OCI-LY1 (cell line): Measurements from ENCODE around the gene CDC25B.

ENCODE experiments used
- H2AFZ ChIP-seq: fragments of 200-600 bp; sonication (generic), shearing (Covaris generic); 2 replicates; pipeline ENCODE4 v1.6.0; 2014; ENCODE audit warnings: antibody characterized with exemption, mild to moderate bottlenecking, low read length
- H3F3A ChIP-seq: fragments of 200-600 bp; sonication (generic), shearing (Covaris generic); 2 replicates; pipeline ENCODE4 v1.6.0; 2014; ENCODE audit warnings: mild to moderate bottlenecking, antibody characterized with exemption, low read length, moderate library complexity; ENCODE audit not compliant: insufficient read depth
- H3K27ac ChIP-seq: fragments of 200-600 bp; sonication (generic); 2 replicates; pipeline ENCODE4 v1.5.1; 2014; ENCODE audit warnings: low read length, mixed run types, mild to moderate bottlenecking, low read depth; ENCODE audit not compliant: poor library complexity, severe bottlenecking
- H3K27me3 ChIP-seq: fragments of 200-600 bp; sonication (generic); 2 replicates; pipeline ENCODE4 v1.6.0; 2014; ENCODE audit warnings: antibody characterized with exemption, mild to moderate bottlenecking, low read length, moderate library complexity; ENCODE audit not compliant: insufficient read depth
- H3K36me3 ChIP-seq: fragments of 200-600 bp; sonication (generic); 2 replicates; pipeline ENCODE4 v1.6.1; 2014; ENCODE audit warnings: mild to moderate bottlenecking, antibody characterized with exemption, low read length, moderate library complexity, mixed read lengths; ENCODE audit not compliant: insufficient read depth
- H3K4me1 ChIP-seq: fragments of 200-600 bp; sonication (generic); 2 replicates; pipeline ENCODE4 v1.5.1; 2014; ENCODE audit warnings: mild to moderate bottlenecking, low read length, moderate library complexity; ENCODE audit not compliant: insufficient read depth, severe bottlenecking
- H3K4me2 ChIP-seq: fragments of 200-600 bp; sonication (generic), shearing (Covaris generic); 2 replicates; pipeline ENCODE4 v1.6.1; 2014; ENCODE audit warnings: low read length
- H3K4me3 ChIP-seq: fragments of 200-600 bp; sonication (generic); 2 replicates; pipeline ENCODE4 v1.5.1; 2014; ENCODE audit warnings: low read length, low read depth, mild to moderate bottlenecking, mixed read lengths; ENCODE audit not compliant: poor library complexity, severe bottlenecking
- H3K79me2 ChIP-seq: fragments of 200-600 bp; shearing (Covaris generic); 2 replicates; pipeline ENCODE4 v1.6.1; 2016; ENCODE audit warnings: mixed run types, low read length, mixed read lengths; ENCODE audit not compliant: insufficient read depth
- H3K9ac ChIP-seq: fragments of 200-600 bp; sonication (generic), shearing (Covaris generic); 2 replicates; pipeline ENCODE4 v1.6.1; 2014; ENCODE audit warnings: mild to moderate bottlenecking, low read length, mixed read lengths
- H3K9me2 ChIP-seq: fragments of 200-600 bp; sonication (generic), shearing (Covaris generic); 2 replicates; pipeline ENCODE4 v1.6.1; 2014; ENCODE audit warnings: low read depth, mild to moderate bottlenecking, low read length, mixed read lengths
- H3K9me3 ChIP-seq: fragments of 200-600 bp; shearing (Covaris generic); 2 replicates; pipeline ENCODE4 v1.6.1; 2014; ENCODE audit warnings: low read length, mixed read lengths
- H4K20me1 ChIP-seq: fragments of 200-600 bp; sonication (generic), shearing (Covaris generic); 2 replicates; pipeline ENCODE4 v1.6.0; 2016; ENCODE audit warnings: mild to moderate bottlenecking, low read length; ENCODE audit not compliant: insufficient read depth
- CTCF ChIP-seq: fragments of 200-600 bp; sonication (generic), shearing (Covaris generic); IDR thresholded peaks from 2 replicates; pipeline ENCODE4 v1.5.1; 2017; ENCODE audit warnings: mild to moderate bottlenecking, antibody characterized with exemption, low read length, moderate library complexity, mixed read lengths
- EZH2 ChIP-seq: fragments of 200-600 bp; sonication (generic), shearing (Covaris generic); IDR thresholded peaks from 2 replicates; pipeline ENCODE4 v1.8.0; 2017; ENCODE audit warnings: borderline replicate concordance, mixed run types, mild to moderate bottlenecking, antibody characterized with exemption, low read length, moderate library complexity, mixed read lengths

The CDC25B gene

GRCh38 chr20:3783511-3784195 lies 12.5 kb upstream of the CDC25B start:
- Histone ChIP-seq H3K9me2 (no peaks in the 10 kb centered on the region), H3K4me2 (peak overlapping the region; percentile 96; the same call in 1 of the 2 replicates), H3K27me3 (peaks cover 5% of the 10 kb centered on the region), H2AFZ (no peak overlapping the region), H3F3A (no peaks in the 10 kb centered on the region), H3K36me3 (peaks cover 4% of the 10 kb centered on the region), H4K20me1 (no peaks in the 10 kb centered on the region), H3K4me1 (peaks cover 49% of the 10 kb centered on the region), H3K9me3 (no peaks in the 10 kb centered on the region), H3K4me3 (no peak overlapping the region), H3K79me2 (no peaks in the 10 kb centered on the region), H3K9ac (no peak overlapping the region), H3K27ac (no peak overlapping the region)
- TF ChIP-seq CTCF (no peak; the same call in 1 of the 2 replicates), EZH2 (no peak)

GRCh38 chr20:3784216-3784853 lies 11.8 kb upstream of the CDC25B start:
- Histone ChIP-seq H3K36me3 (peaks cover 4% of the 10 kb centered on the region), H3K27me3 (no peaks in the 10 kb centered on the region), H3K4me3 (peak overlapping the region; percentile 45), H2AFZ (no peak overlapping the region), H3K9ac (no peak overlapping the region), H3K4me1 (peaks cover 52% of the 10 kb centered on the region), H3F3A (no peaks in the 10 kb centered on the region), H3K9me2 (no peaks in the 10 kb centered on the region), H3K4me2 (peak overlapping the region; percentile 96; the same call in 1 of the 2 replicates), H3K9me3 (no peaks in the 10 kb centered on the region), H3K27ac (no peak overlapping the region), H4K20me1 (no peaks in the 10 kb centered on the region), H3K79me2 (no peaks in the 10 kb centered on the region)
- no peak for TF ChIP-seq CTCF
- no peak for TF ChIP-seq EZH2

GRCh38 chr20:3784863-3785239 lies 11.3 kb upstream of the CDC25B start:
- peak overlapping the region; percentile 96 for H3K4me2 ChIP-seq
- TF ChIP-seq EZH2 (no peak), CTCF (no peak)
- peak overlapping the region; percentile 45 for H3K4me3 ChIP-seq
- H4K20me1 ChIP-seq: no peaks in the 10 kb centered on the region
- H3K27ac ChIP-seq: no peak overlapping the region
- no peak overlapping the region for H2AFZ ChIP-seq
- H3K9ac ChIP-seq: no peak overlapping the region
- no peaks in the 10 kb centered on the region for H3K9me3 ChIP-seq
- no peaks in the 10 kb centered on the region for H3F3A ChIP-seq
- H3K9me2 ChIP-seq: no peaks in the 10 kb centered on the region
- no peaks in the 10 kb centered on the region for H3K79me2 ChIP-seq
- H3K27me3 ChIP-seq: no peaks in the 10 kb centered on the region
- H3K36me3 ChIP-seq: peaks cover 4% of the 10 kb centered on the region
- peaks cover 52% of the 10 kb centered on the region for H3K4me1 ChIP-seq
